Measurements from ENCODE around the gene CSPG5.
A peak's percentile ranks its signal among the peaks of the same experiment; 100 is the strongest.

Gene CSPG5

GRCh38 chr3:47578691-47579632, at the start of gene CSPG5:
Gene CSPG5, minus strand, starts transcription at chr3:47578865. Its CDS starts 172 bp downstream, at chr3:47578693.
- DNase-seq (ENCODE audit: low read depth in 2 of 2), result peak in 1 of 2 donors; percentile 9

- no peak for DNase-seq (ENCODE audit: low read depth in 2 of 2)
Observed at GRCh38 chr3:47628426-47628825, 49.8 kb upstream of the CSPG5 start.

GRCh38 chr3:47622671-47623461, 44.2 kb upstream of the CSPG5 start:
- no peak for DNase-seq (ENCODE audit: low read depth in 2 of 2)

GRCh38 chr3:47617086-47618010, 38.7 kb upstream of the CSPG5 start:
- no peak for DNase-seq (ENCODE audit: low read depth in 2 of 2)

- no peak for DNase-seq (ENCODE audit: low read depth in 2 of 2)
Observed at GRCh38 chr3:47614788-47615187, 36.1 kb upstream of the CSPG5 start.

- DNase-seq (ENCODE audit: low read depth in 2 of 2), result no peak
Observed at GRCh38 chr3:47613722-47614121, 35.1 kb upstream of the CSPG5 start.

- DNase-seq (ENCODE audit: low read depth in 2 of 2), result no peak
Observed at GRCh38 chr3:47612879-47613278, 34.2 kb upstream of the CSPG5 start.

GRCh38 chr3:47612178-47612577, 33.5 kb upstream of the CSPG5 start:
- DNase-seq (ENCODE audit: low read depth in 2 of 2), result no peak

GRCh38 chr3:47611576-47611975, 32.9 kb upstream of the CSPG5 start:
- DNase-seq (ENCODE audit: low read depth in 2 of 2), result no peak

GRCh38 chr3:47610583-47610982, 31.9 kb upstream of the CSPG5 start:
- DNase-seq (ENCODE audit: low read depth in 2 of 2), result no peak

GRCh38 chr3:47607335-47607734, 28.7 kb upstream of the CSPG5 start:
- DNase-seq (ENCODE audit: low read depth in 2 of 2), result no peak

- no peak for DNase-seq (ENCODE audit: low read depth in 2 of 2)
Observed at GRCh38 chr3:47606165-47606564, 27.5 kb upstream of the CSPG5 start.

- no peak for DNase-seq (ENCODE audit: low read depth in 2 of 2)
Observed at GRCh38 chr3:47605652-47606051, 27.0 kb upstream of the CSPG5 start.

GRCh38 chr3:47604145-47604544, 25.5 kb upstream of the CSPG5 start:
- no peak for DNase-seq (ENCODE audit: low read depth in 2 of 2)

- DNase-seq (ENCODE audit: low read depth in 2 of 2), result no peak
Observed at GRCh38 chr3:47603332-47603731, 24.7 kb upstream of the CSPG5 start.

- no peak for DNase-seq (ENCODE audit: low read depth in 2 of 2)
Observed at GRCh38 chr3:47601281-47601680, 22.6 kb upstream of the CSPG5 start.

GRCh38 chr3:47594792-47595191, 16.1 kb upstream of the CSPG5 start:
- DNase-seq (ENCODE audit: low read depth in 2 of 2), result no peak

GRCh38 chr3:47592066-47592795, 13.6 kb upstream of the CSPG5 start:
- DNase-seq (ENCODE audit: low read depth in 2 of 2), result no peak

- DNase-seq (ENCODE audit: low read depth in 2 of 2), result no peak
Observed at GRCh38 chr3:47590216-47590615, 11.6 kb upstream of the CSPG5 start.

GRCh38 chr3:47588587-47588986, 9.9 kb upstream of the CSPG5 start:
- DNase-seq (ENCODE audit: low read depth in 2 of 2), result no peak

GRCh38 chr3:47588053-47588452, 9.4 kb upstream of the CSPG5 start:
- no peak for DNase-seq (ENCODE audit: low read depth in 2 of 2)
